GM23338 (cell line): Measurements from ENCODE around the gene SRCIN1. TPM values are rescaled to one million over a fixed set of nuclear protein-coding genes. Genes with fewer than 3 reads are reported as not detected.
A peak's percentile ranks its signal among the peaks of the same experiment; 100 is the strongest.

Source experiments
- ATAC-seq: fragments of 200-7000 bp; cut with Tn5 transposase; 3 replicates; pipeline ENCODE4 v1.9.1; 2020
- DNase-seq: peaks from one replicate; pipeline ENCODE4 v3.0.0-alpha.2; 2015; ENCODE audit warnings: low spot score
- H2AFZ ChIP-seq: fragments of 200-600 bp; sonication (generic); 2 replicates; pipeline ENCODE4 v1.8.0; 2016; ENCODE audit warnings: antibody characterized with exemption, mild to moderate bottlenecking, moderate library complexity
- H3F3A ChIP-seq: fragments of 200-600 bp; sonication (generic); replicated peaks from 2 replicates; pipeline ENCODE4 v1.8.0; 2017; ENCODE audit warnings: antibody characterized with exemption, mixed run types, low read depth
- H3K27ac ChIP-seq: fragments of 200-600 bp; sonication (generic); 2 replicates; pipeline ENCODE4 v1.6.1; 2016; ENCODE audit warnings: low read depth
- H3K27me3 ChIP-seq: fragments of 200-600 bp; sonication (generic); 2 replicates; pipeline ENCODE4 v1.8.0; 2016; ENCODE audit warnings: mild to moderate bottlenecking, mixed run types, moderate library complexity; ENCODE audit not compliant: insufficient read depth
- H3K36me3 ChIP-seq: fragments of 200-600 bp; sonication (generic); 2 replicates; pipeline ENCODE4 v1.8.0; 2016; ENCODE audit warnings: mild to moderate bottlenecking; ENCODE audit not compliant: insufficient read depth
- H3K4me1 ChIP-seq: fragments of 200-600 bp; sonication (generic); 2 replicates; pipeline ENCODE4 v1.8.0; 2016; ENCODE audit warnings: mild to moderate bottlenecking, moderate library complexity; ENCODE audit not compliant: insufficient read depth
- H3K4me2 ChIP-seq: fragments of 200-600 bp; sonication (generic); 2 replicates; pipeline ENCODE4 v1.7.1; 2017; ENCODE audit warnings: mixed run types
- H3K4me3 ChIP-seq: fragments of 200-600 bp; sonication (generic); 2 replicates; pipeline ENCODE4 v1.6.1; 2016; ENCODE audit warnings: mixed run types
- H3K79me2 ChIP-seq: fragments of 200-600 bp; sonication (generic); replicated peaks from 2 replicates; pipeline ENCODE4 v1.8.0; 2017; ENCODE audit warnings: mild to moderate bottlenecking; ENCODE audit not compliant: insufficient read depth
- H3K9me2 ChIP-seq: fragments of 200-600 bp; sonication (generic); 2 replicates; pipeline ENCODE4 v1.8.0; 2017; ENCODE audit not compliant: insufficient read depth
- H4K20me1 ChIP-seq: fragments of 200-600 bp; sonication (generic); replicated peaks from 2 replicates; pipeline ENCODE4 v1.8.0; 2017; ENCODE audit warnings: mild to moderate bottlenecking; ENCODE audit not compliant: insufficient read depth
- H3K27ac Mint-ChIP-seq: 2 replicates; pipeline ENCODE4 v1.8.0; 2020; ENCODE audit warnings: inconsistent platforms, mild to moderate bottlenecking, moderate library complexity, mixed read lengths
- H3K27me3 Mint-ChIP-seq: 3 replicates; pipeline ENCODE4 v1.8.0; 2022; ENCODE audit warnings: low read depth, mild to moderate bottlenecking, moderate library complexity, mixed read lengths, inconsistent platforms; ENCODE audit not compliant: insufficient read depth, poor library complexity
- H3K36me3 Mint-ChIP-seq: 3 replicates; pipeline ENCODE4 v1.8.0; 2021; ENCODE audit warnings: low read depth, mild to moderate bottlenecking, inconsistent platforms, moderate library complexity, mixed read lengths
- H3K4me1 Mint-ChIP-seq: 3 replicates; pipeline ENCODE4 v1.8.0; 2020; ENCODE audit warnings: mild to moderate bottlenecking, inconsistent platforms, mixed read lengths
- H3K4me3 Mint-ChIP-seq: 3 replicates; pipeline ENCODE4 v1.8.0; 2021; ENCODE audit warnings: moderate library complexity, mild to moderate bottlenecking, inconsistent platforms, mixed read lengths
- H3K9me3 Mint-ChIP-seq: 3 replicates; pipeline ENCODE4 v1.8.0; 2020; ENCODE audit warnings: moderate library complexity, mild to moderate bottlenecking, inconsistent platforms, mixed read lengths
- CTCF ChIP-seq, 2 experiments: fragments of 200-600 bp in 1 of 2; sonication (generic) in 1 of 2; conservative IDR thresholded peaks; 2 replicates each; pipeline versions ENCODE4 v1.5.1 to v1.6.1; 2016 to 2017; ENCODE audit warnings: antibody characterized with exemption in 2 of 2, low read depth in 2 of 2, mild to moderate bottlenecking in 2 of 2, moderate library complexity in 1 of 2
- ETS1 ChIP-seq: IDR thresholded peaks from 2 replicates; pipeline ENCODE4 v1.6.1; 2016; ENCODE audit warnings: antibody characterized with exemption
- EZH2phosphoT487 ChIP-seq: fragments of 200-600 bp; sonication (generic); IDR thresholded peaks from one replicate; pipeline ENCODE4 v1.8.1; 2018; ENCODE audit warnings: antibody characterized with exemption; ENCODE audit not compliant: unreplicated experiment
- JUNB ChIP-seq: IDR thresholded peaks from one replicate; pipeline ENCODE4 v1.6.1; 2016; ENCODE audit warnings: antibody characterized with exemption; ENCODE audit not compliant: unreplicated experiment
- NANOG ChIP-seq: IDR thresholded peaks from 2 replicates; pipeline ENCODE4 v1.6.1; 2016; ENCODE audit warnings: antibody characterized with exemption, borderline replicate concordance
- REST ChIP-seq: IDR thresholded peaks from one replicate; pipeline ENCODE4 v1.6.1; 2018; ENCODE audit warnings: antibody characterized with exemption; ENCODE audit not compliant: unreplicated experiment
- STAT1 ChIP-seq: IDR thresholded peaks from one replicate; pipeline ENCODE4 v1.6.1; 2016; ENCODE audit warnings: antibody characterized with exemption; ENCODE audit not compliant: unreplicated experiment
- ZNF331 ChIP-seq: fragments of 250-450 bp; sonication (Bioruptor Pico); IDR thresholded peaks from 2 replicates; pipeline ENCODE4 v1.5.0; 2020; ENCODE audit warnings: low read depth, mild to moderate bottlenecking, moderate library complexity
- ZNF462 ChIP-seq: fragments of 250-450 bp; sonication (Bioruptor Pico); IDR thresholded peaks from 2 replicates; pipeline ENCODE4 v1.5.0; 2020; ENCODE audit warnings: mild to moderate bottlenecking, moderate library complexity
- polyA plus RNA-seq: library from polyadenylated mRNA; unstranded; fragments of >200 nt; fragmentation: Nextera tagmentation; extraction: Ambion mirVana; gene quantifications from 2 replicates; pipeline ENCODE4 v1.2.1, GENCODE V29; 2016
- total RNA-seq: library from RNA; depleted of rRNA; stranded (reverse); fragments of >200 nt; shearing (Covaris generic); gene quantifications from 2 replicates; pipeline ENCODE4 v1.2.3, GENCODE V29; 2014

Gene SRCIN1
- total and polyA plus RNA-seq, 2 experiments from 2014 or later = 0.87 to 2.2 TPM

GRCh38 chr17:38632334-38632733 is 26.6 kb upstream of the SRCIN1 start:
- no peak overlapping the region for H3K27ac ChIP-seq
- H3F3A ChIP-seq = no peaks in the 10 kb centered on the region
- Mint-ChIP-seq H3K36me3 (peaks cover 4% of the 10 kb centered on the region; the same call in 2 of the 3 replicates), H3K4me1 (peaks cover 10% of the 10 kb centered on the region), H3K27ac (no peak overlapping the region), H3K4me3 (no peak overlapping the region), H3K27me3 (peaks cover 9% of the 10 kb centered on the region), H3K9me3 (peaks cover 24% of the 10 kb centered on the region)
- ATAC-seq (no peak), DNase-seq (no peak)
- no peaks in the 10 kb centered on the region for H3K79me2 ChIP-seq
- no peak overlapping the region for H2AFZ ChIP-seq
- no peaks in the 10 kb centered on the region for H3K9me2 ChIP-seq
- no peaks in the 10 kb centered on the region for H3K36me3 ChIP-seq
- H3K4me2 ChIP-seq = no peak overlapping the region
- no peak overlapping the region for H3K4me3 ChIP-seq
- TF ChIP-seq NANOG = no peak
- no peak for TF ChIP-seq ETS1
- no peaks in the 10 kb centered on the region for H3K27me3 ChIP-seq
- H3K4me1 ChIP-seq = peaks cover 6% of the 10 kb centered on the region; the same call in 1 of the 2 replicates
- no peaks in the 10 kb centered on the region for H4K20me1 ChIP-seq

GRCh38 chr17:38628441-38628840 is 22.7 kb upstream of the SRCIN1 start:
- Histone ChIP-seq H2AFZ (no peak overlapping the region), H3K36me3 (no peaks in the 10 kb centered on the region), H3K4me2 (no peak overlapping the region), H3K4me3 (no peak overlapping the region), H3K9me2 (no peaks in the 10 kb centered on the region), H3K4me1 (no peaks in the 10 kb centered on the region), H3K27me3 (no peaks in the 10 kb centered on the region), H3K27ac (no peak overlapping the region), H3K79me2 (no peaks in the 10 kb centered on the region), H3F3A (no peaks in the 10 kb centered on the region), H4K20me1 (no peaks in the 10 kb centered on the region)
- ATAC-seq = peak; percentile 71
- Mint-ChIP-seq H3K27me3 (peaks cover 5% of the 10 kb centered on the region), H3K4me1 (no peaks in the 10 kb centered on the region), H3K4me3 (no peak overlapping the region), H3K27ac (no peak overlapping the region), H3K9me3 (peaks cover 24% of the 10 kb centered on the region; the same call in 2 of the 3 replicates), H3K36me3 (peaks cover 4% of the 10 kb centered on the region; the same call in 2 of the 3 replicates)
- DNase-seq = peak; percentile 80
- TF ChIP-seq EZH2phosphoT487 (no peak), ZNF331 (CRISPR knock-in tag) (no peak), CTCF (conservative IDR thresholded peaks at IDR 0.05; ENCODE audit: low read depth in 2 of 2) (no peak), REST (no peak), STAT1 (no peak), NANOG (no peak), JUNB (no peak), ZNF462 (CRISPR knock-in tag) (no peak)
